Activated CD8-positive, alpha-beta T cell treated with anti-CD3 and anti-CD28 coated beads for 36 hours (primary cell): Measurements from ENCODE around the gene PAQR7. TPM values are rescaled to one million over a fixed set of nuclear protein-coding genes. Genes with fewer than 3 reads are reported as not detected.

Experiments
- ATAC-seq: fragments of 200-7000 bp; cut with Tn5 transposase; one replicate; pipeline ENCODE4 v1.10.0; 2021; ENCODE audit warnings: mild to moderate bottlenecking, moderate library complexity
- CTCF ChIA-PET: fragments of 350-600 bp; sonication (Branson Sonifier 250); formaldehyde crosslinking; loops from one replicate; lab custom pipeline; 2021; ENCODE audit warnings: antibody characterized with exemption; lab: Charles Lee
- POLR2A ChIA-PET: fragments of 350-600 bp; sonication (Branson Sonifier 250); formaldehyde crosslinking; loops from one replicate; lab custom pipeline; 2021; ENCODE audit warnings: antibody characterized with exemption; lab: Charles Lee
- DNase-seq: peaks from one replicate; pipeline ENCODE4 v3.0.0-alpha.2; 2020
- H3K27ac Mint-ChIP-seq: one replicate; pipeline ENCODE4 v1.8.0; 2021; ENCODE audit warnings: mild to moderate bottlenecking, mixed read lengths
- H3K27me3 Mint-ChIP-seq: one replicate; pipeline ENCODE4 v1.8.0; 2021; ENCODE audit warnings: mixed read lengths
- H3K36me3 Mint-ChIP-seq: one replicate; pipeline ENCODE4 v1.8.0; 2021; ENCODE audit warnings: low read depth, mixed read lengths
- H3K4me1 Mint-ChIP-seq: one replicate; pipeline ENCODE4 v1.8.0; 2021; ENCODE audit warnings: low read depth, mixed read lengths
- H3K4me3 Mint-ChIP-seq: one replicate; pipeline ENCODE4 v1.8.0; 2021; ENCODE audit warnings: mild to moderate bottlenecking, moderate library complexity, mixed read lengths
- H3K9me3 Mint-ChIP-seq: one replicate; pipeline ENCODE4 v1.8.0; 2021; ENCODE audit warnings: mixed read lengths
- intact Hi-C: fragments of 100-400 bp; cut with micrococcal nuclease; formaldehyde crosslinking; loops from one replicate; pipeline ENCODE4 v1.10.0; 2022
- total RNA-seq, 2 experiments: library from RNA; stranded (reverse); gene quantifications; one replicate each; pipeline ENCODE4 v1.2.3, GENCODE V29; 2021
- TF ChIP-seq, protein P1 (sequence below): fragments of 200-600 bp; IDR thresholded peaks from one replicate; pipeline ENCODE4 v1.8.0; 2022; ENCODE audit warnings: antibody characterized with exemption, mild to moderate bottlenecking

Gene PAQR7
- total RNA-seq, 2 experiments from 2014 or later, result 6.8 to 8.0 TPM

DNA sequence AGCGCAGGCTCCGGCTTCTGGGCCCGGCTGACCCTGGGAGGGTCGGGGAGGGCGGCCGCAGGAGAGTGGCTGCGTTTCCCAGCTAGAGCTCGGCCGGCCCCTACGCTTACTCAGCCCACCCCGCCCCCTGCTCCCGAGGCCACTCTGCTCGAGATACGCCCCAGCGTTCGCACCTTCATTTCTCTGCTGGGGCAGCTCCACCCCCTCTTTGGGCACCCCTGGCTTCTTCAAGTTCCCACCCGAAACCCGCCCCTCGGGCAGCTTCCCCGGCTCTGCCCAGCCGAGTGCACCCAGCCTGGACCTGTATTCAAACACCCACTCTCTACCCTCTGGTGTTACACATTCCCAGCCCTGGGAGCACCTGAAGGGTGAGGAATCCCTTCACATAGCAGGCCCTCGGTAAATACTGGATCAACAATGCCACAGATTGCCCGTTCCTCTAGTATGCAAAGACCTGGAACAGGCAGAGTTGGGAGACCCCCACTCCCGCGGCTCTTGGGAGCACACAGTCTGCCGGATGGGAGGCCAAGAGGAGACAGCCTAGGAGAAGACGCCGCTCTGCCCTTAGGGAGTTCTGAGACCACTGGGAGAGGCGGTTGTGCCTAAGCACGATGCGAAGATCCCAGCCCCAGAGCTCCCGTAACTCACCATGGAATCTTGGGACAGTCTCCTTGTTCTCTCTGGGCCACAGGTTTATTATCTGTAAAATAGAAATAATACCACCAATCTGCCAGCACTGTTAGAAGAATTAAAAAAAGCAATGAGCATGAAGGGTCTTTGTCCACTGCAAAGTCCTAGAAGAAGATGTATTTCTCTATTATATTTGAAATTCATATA lies 566 bp upstream of the PAQR7 start:
- TF ChIP-seq, protein P1, sequence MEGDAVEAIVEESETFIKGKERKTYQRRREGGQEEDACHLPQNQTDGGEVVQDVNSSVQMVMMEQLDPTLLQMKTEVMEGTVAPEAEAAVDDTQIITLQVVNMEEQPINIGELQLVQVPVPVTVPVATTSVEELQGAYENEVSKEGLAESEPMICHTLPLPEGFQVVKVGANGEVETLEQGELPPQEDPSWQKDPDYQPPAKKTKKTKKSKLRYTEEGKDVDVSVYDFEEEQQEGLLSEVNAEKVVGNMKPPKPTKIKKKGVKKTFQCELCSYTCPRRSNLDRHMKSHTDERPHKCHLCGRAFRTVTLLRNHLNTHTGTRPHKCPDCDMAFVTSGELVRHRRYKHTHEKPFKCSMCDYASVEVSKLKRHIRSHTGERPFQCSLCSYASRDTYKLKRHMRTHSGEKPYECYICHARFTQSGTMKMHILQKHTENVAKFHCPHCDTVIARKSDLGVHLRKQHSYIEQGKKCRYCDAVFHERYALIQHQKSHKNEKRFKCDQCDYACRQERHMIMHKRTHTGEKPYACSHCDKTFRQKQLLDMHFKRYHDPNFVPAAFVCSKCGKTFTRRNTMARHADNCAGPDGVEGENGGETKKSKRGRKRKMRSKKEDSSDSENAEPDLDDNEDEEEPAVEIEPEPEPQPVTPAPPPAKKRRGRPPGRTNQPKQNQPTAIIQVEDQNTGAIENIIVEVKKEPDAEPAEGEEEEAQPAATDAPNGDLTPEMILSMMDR, result no peak
- Mint-ChIP-seq H3K4me1 (peaks cover 5% of the 10 kb centered on the region), H3K9me3 (no peaks in the 10 kb centered on the region), H3K4me3 (peak overlapping the region; percentile 64), H3K27me3 (peaks cover 4% of the 10 kb centered on the region), H3K36me3 (no peaks in the 10 kb centered on the region), H3K27ac (peak overlapping the region; percentile 70)
- peak; percentile 66 for DNase-seq
- intact Hi-C loops, result no loop called here
- ChIA-PET CTCF (interaction anchor here (1.4 to 3.4 kb wide), 5 partner anchors 11 to 121 kb away, joined by 3 to 30 read pairs (median 3); partner anchors contain the start of gene PAFAH2), POLR2A (interaction anchor here (0.7 to 2.4 kb wide), 11 partner anchors 11 to 119 kb away, joined by 3 to 13 read pairs (median 4); partner anchors contain the start of gene STMN1)
- peak; percentile 57 for ATAC-seq

DNA sequence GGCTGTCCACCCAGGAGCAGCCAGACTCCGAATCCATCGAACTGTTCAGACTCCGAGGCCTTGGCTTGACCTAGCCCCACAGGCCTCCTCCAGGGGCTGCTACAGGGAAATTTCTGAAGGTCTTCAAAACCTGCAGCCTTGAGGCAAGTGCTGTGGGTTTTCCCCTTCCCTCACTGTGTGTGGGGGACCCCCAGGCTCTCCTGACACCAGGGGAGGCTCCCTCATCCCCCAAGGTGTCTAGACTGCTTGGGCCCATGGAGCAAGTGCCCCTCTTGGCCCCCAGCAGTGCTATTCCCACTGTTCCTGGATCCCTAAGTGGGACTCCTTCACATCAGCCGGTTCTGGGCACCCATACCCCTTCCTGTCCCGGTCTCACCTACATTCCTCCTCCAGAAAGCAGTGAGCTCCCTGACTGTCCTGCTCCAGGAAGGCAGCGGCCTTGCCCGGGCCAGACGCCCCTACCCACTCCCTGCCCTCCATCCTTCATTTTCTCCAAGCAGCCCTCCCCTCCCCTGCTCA lies 814 bp downstream of the PAQR7 start:
- no peaks in the 10 kb centered on the region for H3K9me3 Mint-ChIP-seq
- CTCF ChIA-PET, result interaction anchor here (0.7 to 3.4 kb wide), 6 partner anchors 9 to 122 kb away, joined by 3 to 30 read pairs (median 3); partner anchors contain the start of gene PAFAH2
- intact Hi-C loops, result no loop called here
- peak overlapping the region; percentile 88 for H3K4me3 Mint-ChIP-seq
- no peaks in the 10 kb centered on the region for H3K36me3 Mint-ChIP-seq
- H3K27ac Mint-ChIP-seq, result peak overlapping the region; percentile 81
- POLR2A ChIA-PET, result interaction anchor here (0.8 to 2.4 kb wide), 12 partner anchors 11 to 642 kb away, joined by 3 to 13 read pairs (median 3); partner anchors contain the start of gene STMN1
- TF ChIP-seq, protein P1, result no peak
- H3K27me3 Mint-ChIP-seq, result peaks cover 4% of the 10 kb centered on the region
- peaks cover 5% of the 10 kb centered on the region for H3K4me1 Mint-ChIP-seq
- DNase-seq, result peak; percentile 27
- ATAC-seq, result peak; percentile 21

DNA sequence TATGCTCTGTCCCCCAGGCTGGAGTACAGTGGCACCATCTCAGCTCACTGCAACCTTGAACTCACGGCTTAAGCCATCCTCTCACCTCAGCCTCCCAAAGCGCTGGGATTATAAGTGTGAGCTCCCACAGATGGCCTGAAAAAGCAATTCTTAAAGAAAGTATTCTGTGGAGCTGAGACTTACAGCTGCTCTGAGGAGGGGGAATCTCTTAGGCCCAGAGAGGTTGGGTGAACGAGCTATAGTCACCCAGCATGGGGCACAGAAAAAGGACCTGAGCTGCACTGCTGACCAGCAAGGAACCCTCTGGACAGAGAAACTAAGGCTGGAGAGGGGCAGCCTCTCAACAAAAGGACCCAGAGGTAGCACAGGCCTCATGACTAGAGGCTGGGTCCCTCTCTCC lies 1.3 kb downstream of the PAQR7 start:
- H3K4me3 Mint-ChIP-seq, result peak overlapping the region; percentile 88

DNA sequence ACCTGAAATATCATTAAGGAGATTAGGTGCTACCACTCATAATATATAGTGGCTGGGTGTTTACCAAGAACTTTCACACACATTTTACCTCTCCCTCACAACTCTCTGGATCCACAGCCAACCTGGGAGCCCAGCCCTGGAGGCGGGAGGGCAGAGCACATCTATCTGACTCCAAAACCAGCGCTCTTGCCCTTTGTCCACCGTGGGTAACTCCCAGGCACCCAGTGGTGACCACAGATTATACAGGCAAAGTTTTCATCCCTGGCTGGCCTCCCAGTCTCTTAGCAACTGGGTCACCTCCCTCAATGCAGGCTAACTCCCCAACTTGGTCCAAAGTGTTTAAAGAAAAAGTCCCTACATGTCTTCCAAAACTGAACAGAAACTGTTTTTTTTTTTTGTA lies 2.4 kb downstream of the PAQR7 start:
- H3K36me3 Mint-ChIP-seq, result no peaks in the 10 kb centered on the region
- peaks cover 5% of the 10 kb centered on the region for H3K4me1 Mint-ChIP-seq
- no peak overlapping the region for H3K4me3 Mint-ChIP-seq
- H3K27me3 Mint-ChIP-seq, result peaks cover 4% of the 10 kb centered on the region
- ChIA-PET POLR2A (no interaction called here), CTCF (no interaction called here)
- no peak for DNase-seq
- TF ChIP-seq, protein P1, result no peak
- no peak for ATAC-seq
- H3K9me3 Mint-ChIP-seq, result no peaks in the 10 kb centered on the region
- intact Hi-C loops, result no loop called here
- H3K27ac Mint-ChIP-seq, result no peak overlapping the region

More for the DNA sequence above, 1.3 kb downstream of the PAQR7 start:
- DNase-seq (no peak), ATAC-seq (no peak)
- ChIA-PET POLR2A (interaction anchor here (0.8 to 2.4 kb wide), 7 partner anchors 12 to 125 kb away, joined by 3 to 13 read pairs (median 3); partner anchors contain the start of gene STMN1), CTCF (interaction anchor here (1.4 to 3.4 kb wide), 3 partner anchors 13 to 123 kb away, joined by 3 to 30 read pairs (median 14); partner anchors contain the start of gene PAFAH2)
- Mint-ChIP-seq H3K36me3 (no peaks in the 10 kb centered on the region), H3K9me3 (no peaks in the 10 kb centered on the region), H3K27ac (no peak overlapping the region), H3K4me1 (peaks cover 5% of the 10 kb centered on the region), H3K27me3 (peaks cover 4% of the 10 kb centered on the region)
- TF ChIP-seq, protein P1, result no peak
- intact Hi-C loops, result no loop called here
